ENCODE data around the gene BHLHE41.

Gene BHLHE41

GRCh38 chr12:26162174-26162573, 37.3 kb upstream of the BHLHE41 start:
- TF ChIP-seq CTCF (conservative IDR thresholded peaks at IDR 0.05; ENCODE audit: low read length), result no peak

GRCh38 chr12:26158078-26158764, 33.4 kb upstream of the BHLHE41 start:
- no peak overlapping the region for H3K4me3 ChIP-seq (ENCODE audit: low read length)
- no peak for DNase-seq (ENCODE audit: low read depth)
- no peak for TF ChIP-seq CTCF (conservative IDR thresholded peaks at IDR 0.05; ENCODE audit: low read length)

More at GRCh38 chr12:26162174-26162573, 37.3 kb upstream of the BHLHE41 start:
- H3K4me3 ChIP-seq (ENCODE audit: low read length), result no peak overlapping the region
- DNase-seq (ENCODE audit: low read depth), result no peak

- DNase-seq (ENCODE audit: low read depth), result no peak
- H3K4me3 ChIP-seq (ENCODE audit: low read length), result no peak overlapping the region
- no peak for TF ChIP-seq CTCF (conservative IDR thresholded peaks at IDR 0.05; ENCODE audit: low read length)
These were observed 32.2 kb upstream of the BHLHE41 start for GRCh38 chr12:26157001-26157400.

GRCh38 chr12:26156201-26156871, 31.5 kb upstream of the BHLHE41 start:
- DNase-seq (ENCODE audit: low read depth), result no peak
- TF ChIP-seq CTCF (conservative IDR thresholded peaks at IDR 0.05; ENCODE audit: low read length), result no peak
- no peak overlapping the region for H3K4me3 ChIP-seq (ENCODE audit: low read length)

GRCh38 chr12:26153421-26154154, 28.8 kb upstream of the BHLHE41 start:
- no peak overlapping the region for H3K4me3 ChIP-seq (ENCODE audit: low read length)
- peak; percentile 95 for DNase-seq (ENCODE audit: low read depth)
- TF ChIP-seq CTCF (conservative IDR thresholded peaks at IDR 0.05; ENCODE audit: low read length), result peak; percentile 47

GRCh38 chr12:26152507-26153102, 27.8 kb upstream of the BHLHE41 start:
- TF ChIP-seq CTCF (conservative IDR thresholded peaks at IDR 0.05; ENCODE audit: low read length), result no peak
- H3K4me3 ChIP-seq (ENCODE audit: low read length), result no peak overlapping the region
- no peak for DNase-seq (ENCODE audit: low read depth)

Data from AG10803 (cell line).